IPS-18c (cell line): ENCODE results near the gene ODF2.
A peak's percentile ranks its signal among the peaks of the same experiment; 100 is the strongest.
"Not testable (repeated sequence)": the region's sequence is repeated elsewhere in the genome, so short reads cannot be mapped to it uniquely, and the experiment has no call there.

ENCODE experiments used
- H3K4me3 ChIP-seq: 2 replicates; pipeline ENCODE4 v1.7.0; 2013; ENCODE audit warnings: low read depth, mild to moderate bottlenecking, low read length, moderate library complexity; ENCODE audit not compliant: insufficient read depth
- H3K9me3 ChIP-seq: one replicate; pipeline ENCODE4 v1.6.1; 2013; ENCODE audit warnings: mild to moderate bottlenecking, low read length, moderate library complexity; ENCODE audit not compliant: control insufficient read depth, insufficient read depth

Gene ODF2

DNA sequence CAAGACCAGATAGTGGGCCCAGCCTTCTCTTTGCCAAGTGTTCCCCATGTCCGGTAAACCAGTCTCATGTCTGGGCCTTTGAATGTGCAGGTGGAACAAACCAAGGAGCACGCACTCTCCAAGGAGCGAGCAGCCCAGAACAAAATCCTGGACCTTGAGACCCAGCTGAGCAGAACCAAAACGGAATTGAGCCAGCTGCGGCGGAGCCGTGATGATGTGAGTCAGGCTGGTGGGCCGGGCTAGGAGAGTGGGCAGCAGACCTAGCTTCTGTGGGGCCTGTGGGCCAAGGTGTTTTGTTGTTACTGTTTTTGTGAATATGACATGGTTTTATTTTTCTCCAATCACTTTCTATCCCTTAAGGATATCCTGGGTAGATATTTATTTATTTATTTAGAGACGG, 43.1 kb downstream of the ODF2 start:
- no peaks in the 10 kb centered on the region for H3K9me3 ChIP-seq
- no peak overlapping the region for H3K4me3 ChIP-seq

DNA sequence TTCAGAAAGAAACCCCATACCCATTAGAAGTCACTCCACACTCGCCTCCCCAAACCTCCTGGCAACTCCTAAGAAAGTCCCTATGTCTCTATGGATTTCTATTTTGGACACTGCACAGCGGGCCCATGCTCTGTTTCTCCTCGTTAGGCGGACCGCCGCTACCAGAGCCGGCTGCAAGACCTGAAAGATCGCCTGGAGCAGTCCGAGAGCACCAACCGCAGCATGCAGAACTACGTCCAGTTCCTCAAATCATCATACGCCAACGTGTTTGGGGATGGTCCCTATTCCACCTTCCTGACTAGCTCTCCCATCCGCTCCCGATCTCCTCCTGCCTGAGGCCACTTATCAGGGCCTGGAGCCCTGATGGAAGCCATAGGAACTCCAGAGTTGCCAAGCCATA, 44.1 kb downstream of the ODF2 start:
- Histone ChIP-seq H3K4me3 (no peak overlapping the region), H3K9me3 (no peaks in the 10 kb centered on the region)

DNA sequence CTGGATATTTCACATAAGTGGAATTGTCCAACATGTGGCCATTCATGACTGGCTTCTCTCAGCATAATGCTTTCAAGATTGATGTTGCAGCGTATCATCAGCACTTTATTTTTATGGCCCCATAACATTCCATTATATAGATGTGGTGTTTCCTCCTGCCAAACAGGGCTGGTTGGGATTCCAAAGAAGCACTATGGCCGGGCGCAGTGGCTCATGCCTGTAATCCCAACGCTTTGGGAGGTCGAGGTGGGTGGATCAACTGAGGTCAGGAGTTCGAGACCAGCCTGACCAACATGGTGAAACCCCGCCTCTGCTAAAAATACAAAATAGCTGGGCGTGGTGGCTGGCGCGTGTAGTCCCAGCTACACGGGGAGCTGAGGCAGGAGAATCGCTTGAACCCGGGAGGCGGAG, 47.6 kb downstream of the ODF2 start:
- H3K9me3 ChIP-seq, H3K4me3 ChIP-seq: not testable (repeated sequence)

DNA sequence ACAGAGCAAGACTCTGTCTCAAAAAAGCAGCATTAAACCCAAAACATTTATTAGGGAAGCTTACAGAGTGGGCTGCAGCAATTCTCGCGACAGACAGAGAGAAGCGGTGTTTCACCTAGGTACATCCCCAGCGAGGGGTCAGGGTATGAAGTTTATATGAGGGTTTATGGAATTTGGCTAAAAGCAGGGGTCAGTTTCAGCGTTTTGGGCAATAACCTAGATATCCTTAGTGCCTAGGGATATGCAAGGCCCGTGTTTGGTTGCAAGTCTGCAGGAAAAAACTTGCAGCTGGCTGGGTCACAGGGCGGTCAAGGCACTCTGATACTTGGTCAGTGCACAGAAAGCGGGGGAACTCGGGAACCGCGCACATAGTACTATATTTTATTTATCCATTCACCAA, 48.1 kb downstream of the ODF2 start:
- Histone ChIP-seq H3K9me3 (no peaks in the 10 kb centered on the region), H3K4me3 (peak overlapping the region; percentile 95; the same call in 1 of the 2 replicates)

DNA sequence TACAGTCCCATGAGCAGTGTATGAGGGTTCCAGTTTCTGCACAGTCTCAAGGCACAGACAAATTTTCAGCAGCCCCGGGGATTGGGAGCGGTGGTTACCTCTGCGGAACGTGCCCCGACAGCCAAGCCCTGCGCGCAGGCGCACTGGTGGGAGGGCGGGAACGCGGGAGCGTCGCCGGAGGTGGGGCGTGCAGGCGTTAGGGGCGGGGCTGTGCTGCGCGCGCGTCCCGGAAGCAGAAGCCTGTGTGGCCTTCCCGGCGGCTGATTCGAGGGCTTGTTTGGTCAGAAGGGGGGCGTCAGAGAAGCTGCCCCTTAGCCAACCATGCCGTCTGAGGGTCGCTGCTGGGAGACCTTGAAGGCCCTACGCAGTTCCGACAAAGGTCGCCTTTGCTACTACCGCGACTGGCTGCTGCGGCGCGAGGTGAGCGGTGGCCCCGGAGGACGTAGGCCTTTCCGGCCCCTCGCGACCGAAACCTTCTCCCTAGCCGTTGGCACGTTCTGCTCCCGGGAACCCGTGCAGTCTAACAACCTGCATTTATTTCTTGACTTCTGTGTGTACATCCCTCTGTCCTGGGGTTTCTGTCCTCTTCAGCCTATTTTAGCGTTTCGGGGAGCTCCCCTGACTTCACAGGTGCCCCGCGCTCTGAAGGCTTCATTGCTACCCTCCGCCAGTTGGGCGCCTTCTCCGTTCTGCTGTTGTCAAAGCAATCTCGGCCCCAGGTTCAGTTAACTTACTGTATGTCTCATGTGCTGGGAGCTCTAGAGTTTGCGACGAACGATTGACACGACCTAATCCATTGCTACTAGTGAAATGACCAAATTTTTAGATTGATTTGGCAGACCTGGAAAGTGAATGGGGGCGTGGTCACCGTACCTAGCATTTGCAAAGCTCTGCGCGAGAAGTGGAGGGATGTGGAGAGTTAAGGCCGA, 48.9 kb downstream of the ODF2 start, which contains the start of gene GLE1:
Gene GLE1 (plus strand): TSS at position 235 of the 929 bp plus-strand sequence. CDS start 87 bp downstream, at position 322.
- Histone ChIP-seq H3K4me3 (peak within 1 kb of the TSS; percentile 95), H3K9me3 (no peaks in the 10 kb centered on the region)

DNA sequence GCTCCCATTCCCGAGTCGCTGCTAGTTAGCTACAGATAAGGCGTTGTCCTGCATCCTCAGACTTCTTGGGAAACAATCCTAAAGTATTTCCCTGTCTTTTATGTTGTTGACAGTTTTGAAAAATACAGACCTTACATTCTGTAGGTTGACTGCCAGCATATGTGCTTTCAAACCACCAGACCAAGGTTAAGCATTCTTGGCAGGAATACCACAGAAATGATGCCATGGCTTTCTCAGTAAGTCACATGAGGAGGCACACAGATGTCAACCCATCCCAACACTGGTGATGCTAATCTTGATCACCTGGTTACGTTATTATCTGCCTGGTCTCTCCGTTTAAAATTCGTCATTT, 49.6 kb downstream of the ODF2 start:
- Histone ChIP-seq H3K4me3 (peak overlapping the region; percentile 95; the same call in 1 of the 2 replicates), H3K9me3 (no peaks in the 10 kb centered on the region)

- H3K4me3 ChIP-seq, H3K9me3 ChIP-seq: not testable (repeated sequence)
Measured at GRCh38 chr9:128505906-128506305, 50.1 kb downstream of the ODF2 start.

GRCh38 chr9:128512820-128513219, 57.0 kb downstream of the ODF2 start:
- no peak overlapping the region for H3K4me3 ChIP-seq
- H3K9me3 ChIP-seq, result no peaks in the 10 kb centered on the region

- Histone ChIP-seq H3K4me3 (no peak overlapping the region), H3K9me3 (no peaks in the 10 kb centered on the region)
Measured at GRCh38 chr9:128521956-128522355, 66.2 kb downstream of the ODF2 start.

GRCh38 chr9:128523199-128523925, 67.6 kb downstream of the ODF2 start:
- no peak overlapping the region for H3K4me3 ChIP-seq

GRCh38 chr9:128526720-128527119, 70.9 kb downstream of the ODF2 start:
- H3K4me3 ChIP-seq, result no peak overlapping the region

More at GRCh38 chr9:128523199-128523925, 67.6 kb downstream of the ODF2 start:
- H3K9me3 ChIP-seq, result no peaks in the 10 kb centered on the region

GRCh38 chr9:128528445-128529160, 72.8 kb downstream of the ODF2 start:
- no peak overlapping the region for H3K4me3 ChIP-seq
- no peaks in the 10 kb centered on the region for H3K9me3 ChIP-seq

More at GRCh38 chr9:128526720-128527119, 70.9 kb downstream of the ODF2 start:
- no peaks in the 10 kb centered on the region for H3K9me3 ChIP-seq

DNA sequence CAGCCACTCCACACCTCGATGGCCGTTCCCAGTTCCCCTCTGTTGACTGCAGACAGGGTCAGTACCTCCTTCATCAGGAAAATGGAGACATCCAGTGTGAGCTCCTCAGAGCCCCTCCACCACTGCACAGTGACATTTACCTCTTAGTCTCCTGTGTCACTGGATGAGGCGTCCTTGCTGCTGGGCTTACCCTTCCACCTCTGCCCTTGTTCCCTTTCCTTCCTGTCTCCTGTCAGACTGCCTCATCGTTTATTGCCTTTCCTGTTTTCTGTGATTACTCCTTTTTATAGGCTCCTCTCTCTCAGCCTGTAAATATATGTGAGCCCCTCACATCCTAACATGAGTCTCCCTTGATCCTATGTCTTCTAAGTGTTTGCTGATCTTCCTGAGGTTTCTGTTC, 73.4 kb downstream of the ODF2 start:
- Histone ChIP-seq H3K4me3 (no peak overlapping the region), H3K9me3 (no peaks in the 10 kb centered on the region)

DNA sequence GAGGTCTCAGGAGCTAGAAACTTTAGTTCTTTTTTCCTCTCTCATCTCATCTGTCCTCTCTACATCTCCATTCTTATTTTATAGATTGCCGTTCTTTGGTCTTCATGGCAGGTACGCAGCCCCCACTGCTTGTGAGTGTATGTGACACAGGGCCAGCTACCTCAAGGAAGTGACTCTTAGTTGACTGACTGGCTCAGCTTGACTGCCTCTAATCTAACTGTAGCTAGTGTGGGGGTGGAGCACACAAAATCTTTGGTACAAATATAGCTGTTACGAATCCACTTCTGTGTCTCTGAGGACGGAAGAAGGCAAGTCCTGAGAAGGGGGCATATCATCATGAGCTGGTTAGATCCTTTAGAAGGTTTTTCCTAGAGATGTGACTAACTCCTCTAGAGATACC, 76.8 kb downstream of the ODF2 start:
- H3K9me3 ChIP-seq, result no peaks in the 10 kb centered on the region
- no peak overlapping the region for H3K4me3 ChIP-seq

- H3K4me3 ChIP-seq, result no peak overlapping the region
Measured at GRCh38 chr9:128540634-128541360, 85.0 kb downstream of the ODF2 start.

GRCh38 chr9:128546504-128546903, 90.7 kb downstream of the ODF2 start:
- Histone ChIP-seq H3K9me3 (no peaks in the 10 kb centered on the region), H3K4me3 (no peak overlapping the region)

More at GRCh38 chr9:128540634-128541360, 85.0 kb downstream of the ODF2 start:
- no peaks in the 10 kb centered on the region for H3K9me3 ChIP-seq

DNA sequence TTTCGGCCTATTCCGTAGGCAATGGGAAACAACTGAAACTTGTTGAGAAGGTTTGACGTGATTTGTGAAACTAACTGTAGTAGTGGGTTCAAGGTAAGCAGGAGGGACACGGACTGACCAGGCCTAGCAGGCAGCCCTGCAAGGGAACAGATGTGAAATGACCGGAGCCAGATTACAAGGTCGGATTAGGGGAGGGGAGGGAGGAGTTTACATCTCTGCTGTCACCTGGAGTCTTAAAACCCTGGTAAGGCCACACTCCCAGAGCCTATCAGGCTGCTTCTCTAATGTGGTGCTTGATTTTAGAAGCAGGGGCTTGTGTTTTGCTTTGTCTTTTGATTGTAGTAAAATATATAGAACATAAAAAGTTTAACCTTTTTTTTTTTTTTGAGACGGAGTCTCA, 93.1 kb downstream of the ODF2 start:
- H3K4me3 ChIP-seq, result no peak overlapping the region

More for the DNA sequence above, 93.1 kb downstream of the ODF2 start:
- no peaks in the 10 kb centered on the region for H3K9me3 ChIP-seq
